ENCODE data around the gene SH2D5. TPM values are rescaled to one million over a fixed set of nuclear protein-coding genes. Genes with fewer than 3 reads are reported as not detected.

Gene SH2D5
- total RNA-seq, 4 donors from 2014 or later: 0.57 to 1.1 (median 0.79) TPM; not detected in 1

GRCh38 chr1:20698195-20698910 lies 34.1 kb downstream of the SH2D5 start:
- DNase-seq: no peak
- intact Hi-C loops (cut with DNase I): loop anchor here (5.0 kb wide), 1 partner anchor 494 kb away; no protein-coding TSS in a partner anchor
- Histone ChIP-seq H3K27me3 (no peaks in the 10 kb centered on the region), H3K4me3 (no peak overlapping the region), H3K36me3 (no peaks in the 10 kb centered on the region), H3K4me1 (peaks cover 4 to 18% (median 12%) of the 10 kb centered on the region in 3 donors), H3K27ac (no peak overlapping the region), H3K9me3 (no peaks in the 10 kb centered on the region)
- WGBS, 2 donors: 58 to 81% methylated on average over 8 to 17 of the region's 18 CpGs
- TF ChIP-seq CTCF (IDR thresholded peaks at IDR 0.05) (no peak), POLR2A (IDR thresholded peaks at IDR 0.05) (no peak)

- 78 to 84% methylated on average over 9 to 11 of the region's 12 CpGs for WGBS, 2 donors
- Histone ChIP-seq H3K36me3 (no peaks in the 10 kb centered on the region), H3K27ac (no peak overlapping the region), H3K4me3 (no peak overlapping the region), H3K4me1 (peaks cover 4 to 18% (median 12%) of the 10 kb centered on the region in 3 donors), H3K9me3 (no peaks in the 10 kb centered on the region), H3K27me3 (no peaks in the 10 kb centered on the region)
- TF ChIP-seq POLR2A (IDR thresholded peaks at IDR 0.05) (no peak), CTCF (IDR thresholded peaks at IDR 0.05) (no peak)
- intact Hi-C loops (cut with DNase I): loop anchor here (5.0 kb wide), 1 partner anchor 495 kb away; no protein-coding TSS in a partner anchor
- DNase-seq: no peak
Observed at GRCh38 chr1:20697563-20697962, 34.9 kb downstream of the SH2D5 start.

GRCh38 chr1:20696397-20697333 lies 35.8 kb downstream of the SH2D5 start:
- intact Hi-C loops (cut with DNase I): loop anchor here (5.0 kb wide), 1 partner anchor 496 kb away; no protein-coding TSS in a partner anchor
- Histone ChIP-seq H3K4me1 (peaks cover 4 to 18% (median 12%) of the 10 kb centered on the region in 3 donors), H3K9me3 (no peaks in the 10 kb centered on the region), H3K27ac (peak overlapping the region; percentile 67 to 90 (median 82)), H3K27me3 (no peaks in the 10 kb centered on the region), H3K4me3 (peak overlapping the region; percentile 44 to 82 (median 60)), H3K36me3 (no peaks in the 10 kb centered on the region)
- WGBS, 2 donors: 0 to 11% methylated on average over 4 to 15 of the region's 46 CpGs
- TF ChIP-seq CTCF (IDR thresholded peaks at IDR 0.05) (peak; percentile 79 to 90 (median 86)), POLR2A (IDR thresholded peaks at IDR 0.05) (no peak)
- peak; percentile 33 for DNase-seq

- DNase-seq: no peak
- Histone ChIP-seq H3K36me3 (no peaks in the 10 kb centered on the region), H3K27ac (no peak overlapping the region), H3K4me1 (peaks cover 4 to 18% (median 12%) of the 10 kb centered on the region in 3 donors), H3K9me3 (no peaks in the 10 kb centered on the region), H3K27me3 (no peaks in the 10 kb centered on the region), H3K4me3 (no peak overlapping the region)
- WGBS, 2 donors: 76 to 78% methylated on average over 7 to 8 of the region's 10 CpGs
- TF ChIP-seq CTCF (IDR thresholded peaks at IDR 0.05): no peak
- TF ChIP-seq POLR2A (IDR thresholded peaks at IDR 0.05): no peak
- intact Hi-C loops (cut with DNase I): loop anchor here (5.0 kb wide), 1 partner anchor 497 kb away; no protein-coding TSS in a partner anchor
Observed at GRCh38 chr1:20695515-20695914, 37.0 kb downstream of the SH2D5 start.

Data from esophagus squamous epithelium (tissue), 5 donors.